ENCODE results near the gene VAV3.
"Not testable (repeated sequence)": the region's sequence is repeated elsewhere in the genome, so short reads cannot be mapped to it uniquely, and the experiment has no call there.

Gene VAV3

DNA sequence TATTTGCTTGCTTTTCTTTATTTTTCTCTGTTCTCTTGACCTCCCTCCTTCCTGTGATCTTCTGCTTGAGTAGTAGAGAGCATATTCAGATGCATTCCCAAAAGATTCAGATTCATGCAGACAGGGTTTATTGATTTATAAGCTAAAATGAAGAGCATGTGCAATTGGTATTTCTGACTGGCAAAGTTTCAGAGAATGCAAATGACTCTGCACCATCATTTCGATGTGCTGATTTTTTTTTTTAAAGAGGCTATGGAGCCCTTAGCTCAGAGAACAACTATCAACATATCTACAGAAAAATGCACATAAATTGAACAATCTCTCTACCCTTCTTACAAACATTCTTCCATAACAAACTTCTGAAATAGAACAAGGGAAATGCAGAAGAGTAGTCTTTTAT lies 312.0 kb downstream of the VAV3 start:
- no peak for DNase-seq (ENCODE audit: low read depth in 2 of 2)

GRCh38 chr1:107650825-107651224 lies 314.2 kb downstream of the VAV3 start:
- not testable (repeated sequence) for DNase-seq (ENCODE audit: low read depth in 2 of 2)

- no peak for DNase-seq (ENCODE audit: low read depth in 2 of 2)
Measured at GRCh38 chr1:107649023-107649422, 316.0 kb downstream of the VAV3 start.

DNA sequence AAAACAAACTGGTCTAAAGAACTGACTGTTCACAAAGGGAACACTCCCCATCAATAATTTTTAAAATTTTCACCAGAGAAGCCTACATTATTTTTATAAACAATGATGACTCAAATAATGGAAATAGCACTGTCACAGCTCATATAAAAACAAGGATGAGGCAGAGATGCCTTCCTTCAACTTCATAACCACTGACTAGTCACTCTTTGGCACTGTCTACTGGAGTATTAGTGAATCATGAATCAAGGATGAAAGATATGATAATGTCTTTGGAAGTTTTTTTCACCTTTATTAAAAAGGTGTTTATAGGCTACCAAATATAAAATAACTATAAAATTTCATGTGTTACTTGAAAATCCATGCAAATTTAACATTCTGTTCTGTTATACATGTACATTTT lies 316.9 kb downstream of the VAV3 start:
- no peak for DNase-seq (ENCODE audit: low read depth in 2 of 2)

- no peak for DNase-seq (ENCODE audit: low read depth in 2 of 2)
Measured at GRCh38 chr1:107647012-107647411, 318.0 kb downstream of the VAV3 start.

DNA sequence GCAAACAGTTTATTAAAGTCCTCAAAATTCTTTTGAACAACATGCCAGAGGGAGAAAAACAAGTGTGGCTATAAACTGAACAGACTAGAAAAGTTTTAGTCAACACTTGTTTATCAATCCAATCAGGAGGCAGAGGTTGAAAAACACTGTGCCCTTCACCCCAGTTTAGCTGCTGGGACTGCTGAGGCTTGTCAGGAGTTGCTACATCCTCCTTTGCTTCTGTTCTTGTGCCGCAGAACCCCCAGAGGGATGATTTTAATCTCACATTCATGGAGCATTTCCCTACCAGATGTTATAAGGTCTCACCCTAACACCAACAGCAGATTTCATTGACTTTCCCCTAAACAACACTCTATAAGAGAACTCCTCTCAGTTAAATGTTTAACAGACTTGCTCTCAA lies 321.2 kb downstream of the VAV3 start:
- DNase-seq (ENCODE audit: low read depth in 2 of 2): no peak

DNA sequence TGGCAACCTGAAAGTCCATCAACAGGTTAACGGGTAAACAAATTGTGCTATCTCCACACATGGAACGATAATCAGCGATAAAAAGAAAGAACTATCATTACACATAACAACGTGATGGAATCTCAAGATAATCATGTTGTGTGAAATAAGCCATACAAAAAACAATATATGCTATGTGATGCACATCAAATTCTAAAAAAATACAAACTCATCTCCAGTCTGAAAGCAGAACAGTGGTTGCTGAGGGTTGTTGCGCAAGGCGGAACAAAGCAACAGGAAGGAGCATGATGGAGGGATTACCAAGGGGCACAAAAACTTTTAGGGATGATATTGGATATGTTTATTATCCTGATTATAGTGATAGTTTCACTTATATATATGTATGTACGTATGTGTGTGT lies 324.8 kb downstream of the VAV3 start:
- DNase-seq (ENCODE audit: low read depth in 2 of 2): no peak

- no peak for DNase-seq (ENCODE audit: low read depth in 2 of 2)
Measured at GRCh38 chr1:107637101-107637500, 327.9 kb downstream of the VAV3 start.

GRCh38 chr1:107633596-107633995 lies 331.4 kb downstream of the VAV3 start:
- no peak for DNase-seq (ENCODE audit: low read depth in 2 of 2)

GRCh38 chr1:107626073-107626796 lies 338.7 kb downstream of the VAV3 start:
- DNase-seq (ENCODE audit: low read depth in 2 of 2): no peak

DNA sequence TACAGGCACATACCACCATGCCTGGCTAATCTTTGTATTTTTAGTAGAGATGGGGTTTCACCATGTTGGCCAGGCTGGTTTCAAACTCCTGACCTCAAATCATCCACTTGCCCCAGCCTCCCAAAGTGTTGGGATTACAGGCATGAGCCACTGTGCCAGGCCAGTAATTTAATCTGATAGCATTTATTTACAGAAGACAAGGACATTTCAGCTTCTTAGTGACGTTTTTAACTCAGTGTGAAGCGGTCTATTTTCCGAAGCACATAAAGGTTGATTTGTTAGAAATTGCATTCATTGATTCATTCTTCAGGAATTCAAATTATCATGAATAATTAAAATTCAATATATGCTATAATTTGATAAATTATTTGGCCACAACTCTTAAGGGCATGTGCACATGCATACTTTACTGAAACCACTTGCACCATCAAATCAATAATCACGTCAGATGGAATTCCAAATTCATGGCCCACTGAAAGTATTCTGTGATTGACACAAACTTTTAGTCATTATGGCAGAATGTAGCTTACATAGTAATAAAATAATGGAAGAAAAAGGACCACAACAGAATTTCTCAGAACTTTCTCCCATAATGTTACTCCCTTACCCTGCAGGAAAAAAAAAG lies 339.5 kb downstream of the VAV3 start:
- no peak for DNase-seq (ENCODE audit: low read depth in 2 of 2)

DNA sequence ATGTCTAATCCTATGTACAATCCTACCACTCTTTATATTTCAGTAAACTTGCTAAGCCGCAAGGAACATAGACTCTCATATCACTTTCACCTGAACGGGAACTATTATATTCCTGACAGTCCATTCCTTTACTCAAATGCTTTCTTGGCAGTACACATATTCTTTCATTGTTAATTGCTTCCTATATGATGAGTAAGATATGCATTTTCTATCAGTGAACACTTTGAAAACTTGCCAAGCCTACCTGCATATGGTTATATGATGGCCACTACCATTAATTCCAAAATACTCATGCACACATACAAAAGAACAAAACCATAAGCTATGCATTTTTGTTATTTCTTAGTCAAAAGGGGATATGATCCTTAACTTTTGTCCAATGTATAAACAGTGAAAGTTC lies 341.5 kb downstream of the VAV3 start:
- no peak for DNase-seq (ENCODE audit: low read depth in 2 of 2)

GRCh38 chr1:107622966-107623365 lies 342.0 kb downstream of the VAV3 start:
- DNase-seq (ENCODE audit: low read depth in 2 of 2): no peak

DNA sequence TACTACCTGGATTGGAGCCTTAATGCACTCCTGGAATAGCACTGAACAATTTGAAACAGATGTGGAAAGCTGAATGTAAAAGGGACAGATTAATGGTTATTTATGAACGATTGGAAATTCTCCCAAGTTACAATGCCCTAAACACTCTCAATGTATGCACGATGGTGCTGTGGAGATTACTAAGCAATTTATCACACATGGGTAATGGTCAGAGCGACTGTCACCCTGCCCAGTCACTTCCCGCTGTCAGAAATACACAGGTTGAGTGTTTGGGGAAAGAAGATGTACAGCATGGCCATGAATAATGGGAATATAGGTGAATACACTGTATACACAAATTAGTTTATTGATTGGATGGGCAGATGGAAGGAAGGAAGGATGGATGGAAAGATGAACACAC lies 342.4 kb downstream of the VAV3 start:
- no peak for DNase-seq (ENCODE audit: low read depth in 2 of 2)

DNA sequence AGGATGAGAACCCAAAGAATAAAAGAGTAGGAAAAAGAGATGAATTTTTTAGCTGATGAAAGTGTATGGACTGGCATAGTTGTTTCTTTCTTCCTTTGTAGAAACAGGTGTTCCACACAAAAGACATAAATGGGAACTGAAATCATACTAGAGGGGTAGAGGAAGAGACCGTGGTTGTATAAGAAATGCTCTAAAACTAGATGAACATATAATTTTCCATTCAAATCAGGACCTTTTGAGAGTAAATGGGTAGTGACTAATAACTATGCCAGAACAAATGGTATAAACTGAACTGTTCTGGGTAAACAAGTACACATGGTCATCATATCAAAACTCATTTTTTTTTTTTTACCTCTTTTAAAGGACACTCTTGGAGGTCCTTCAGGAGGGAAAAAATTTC lies 344.2 kb downstream of the VAV3 start:
- DNase-seq (ENCODE audit: low read depth in 2 of 2): no peak

- no peak for DNase-seq (ENCODE audit: low read depth in 2 of 2)
Measured at GRCh38 chr1:107618539-107618938, 346.4 kb downstream of the VAV3 start.

DNA sequence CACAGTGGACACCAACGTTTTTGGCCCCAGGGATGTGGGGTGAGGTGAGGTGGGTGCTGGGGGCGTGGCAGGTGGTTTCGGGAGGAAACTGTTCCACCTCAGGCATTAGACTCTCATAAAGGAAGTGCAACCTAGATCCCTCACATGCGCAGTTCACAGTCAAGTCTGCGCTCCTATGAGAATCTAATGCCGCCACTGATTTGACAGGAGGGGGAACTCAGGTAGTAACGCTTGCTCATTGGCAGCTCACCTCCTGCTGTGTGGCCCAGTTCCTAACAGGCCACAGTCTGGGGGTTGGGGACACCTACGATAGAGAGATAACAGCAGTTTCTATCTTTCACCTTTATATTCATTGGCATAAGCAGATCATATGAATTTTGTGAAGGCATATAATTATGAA lies 347.1 kb downstream of the VAV3 start:
- no peak for DNase-seq (ENCODE audit: low read depth in 2 of 2)

GRCh38 chr1:107617456-107617855 lies 347.5 kb downstream of the VAV3 start:
- DNase-seq (ENCODE audit: low read depth in 2 of 2): no peak

DNA sequence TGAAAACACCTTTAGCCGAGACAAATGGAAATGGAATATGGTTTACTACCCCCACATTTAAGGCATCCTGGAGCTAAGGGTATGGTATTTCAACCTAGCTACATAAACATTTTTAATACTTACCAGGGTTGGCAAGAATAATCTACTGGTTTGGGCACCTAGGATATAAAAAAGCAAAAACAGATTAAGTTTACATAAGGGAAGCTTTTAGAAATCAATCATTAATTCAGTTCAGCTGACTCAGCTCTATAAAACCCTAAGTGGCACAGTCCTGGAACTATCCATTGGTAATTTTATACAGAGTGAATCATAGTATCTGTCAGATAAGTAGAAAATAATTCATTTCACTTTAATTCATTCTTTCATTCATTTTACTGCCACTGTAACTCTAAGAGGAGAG lies 355.2 kb downstream of the VAV3 start:
- no peak for DNase-seq (ENCODE audit: low read depth in 2 of 2)

DNA sequence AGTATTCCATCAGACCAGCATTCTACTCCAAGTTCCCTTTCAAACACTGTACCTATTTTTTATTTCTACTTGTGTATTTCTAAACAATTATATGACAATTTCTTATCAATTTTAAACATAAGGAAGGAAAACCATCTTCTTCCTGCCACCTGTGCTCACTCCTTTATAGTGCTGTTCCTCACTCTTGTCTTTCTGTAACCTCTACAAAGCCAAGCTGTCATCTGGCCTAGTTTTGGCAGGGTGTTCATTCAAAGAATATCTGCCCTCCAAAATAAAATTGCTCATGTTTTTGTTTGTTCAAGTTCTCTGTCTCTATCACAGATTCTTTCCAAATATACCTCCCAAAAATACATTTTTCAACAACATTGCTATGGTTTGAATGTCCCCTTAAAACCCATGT lies 360.2 kb downstream of the VAV3 start:
- no peak for DNase-seq (ENCODE audit: low read depth in 2 of 2)

GRCh38 chr1:107600607-107601160 lies 364.3 kb downstream of the VAV3 start:
- DNase-seq (ENCODE audit: low read depth in 2 of 2): no peak

DNA sequence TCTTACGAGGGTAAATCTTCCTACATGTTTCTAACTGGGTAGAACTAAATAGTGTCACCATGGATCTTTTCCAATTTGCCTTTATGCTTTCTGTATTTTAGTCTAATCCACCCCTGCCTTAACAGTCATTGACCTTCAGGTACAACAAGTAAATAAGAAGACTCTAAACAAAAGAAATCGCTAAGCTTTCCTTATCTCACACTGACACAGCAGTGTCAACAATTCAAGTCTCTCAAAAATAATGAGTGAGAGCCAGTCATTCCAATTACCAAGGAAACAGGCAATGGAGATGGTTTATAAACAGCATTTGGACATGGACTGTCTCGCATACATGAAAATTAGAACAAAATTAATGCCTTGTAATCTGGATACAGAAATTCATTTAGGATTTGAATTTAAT lies 365.8 kb downstream of the VAV3 start:
- DNase-seq (ENCODE audit: low read depth in 2 of 2): no peak

DNA sequence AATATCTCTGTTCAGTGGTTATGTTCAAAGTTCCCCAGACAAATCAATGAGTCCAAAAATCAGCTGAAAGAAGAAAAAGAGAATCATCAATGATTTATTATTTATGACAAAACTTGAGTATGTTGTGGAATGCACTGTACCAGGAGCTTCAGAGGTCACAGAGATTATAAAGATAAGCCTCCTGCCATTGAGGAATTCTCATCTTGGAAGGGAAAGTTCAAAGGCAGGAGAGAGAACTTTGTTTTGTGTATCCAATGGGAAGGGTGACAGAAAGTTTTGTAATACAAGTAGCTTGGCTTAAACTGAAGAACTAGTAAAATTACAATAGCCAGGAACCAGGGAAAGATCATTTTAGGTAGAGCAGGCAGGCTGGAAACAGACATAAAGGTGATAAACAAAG lies 367.7 kb downstream of the VAV3 start:
- DNase-seq (ENCODE audit: low read depth in 2 of 2): no peak

DNA sequence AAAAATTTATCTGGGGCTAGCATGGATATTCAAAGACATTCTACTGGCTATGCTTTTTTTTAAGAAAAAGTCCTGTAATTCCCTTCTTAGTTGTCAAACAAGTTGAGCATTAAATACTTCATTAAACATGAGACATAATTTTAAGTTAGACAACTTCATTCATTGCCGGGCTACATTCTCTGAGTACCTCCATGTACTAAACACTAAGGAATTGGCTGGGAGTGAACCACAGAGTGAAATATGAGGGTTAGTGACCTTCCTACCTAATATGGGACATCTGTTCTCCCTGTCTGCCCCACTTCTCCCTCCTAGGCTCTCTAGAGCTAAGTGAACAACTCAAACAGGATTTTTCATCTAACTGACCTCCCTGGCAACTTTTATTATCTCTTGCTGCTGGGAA lies 370.4 kb downstream of the VAV3 start:
- no peak for DNase-seq (ENCODE audit: low read depth in 2 of 2)

Measured in stimulated activated CD4-positive, alpha-beta T cell treated with anti-CD3 and anti-CD28 coated beads, Interleukin-12 subunit alpha, Interleukin-12 subunit beta, amount 100 ng/mL, for 24 hours (primary cell).